Measurements from ENCODE around the gene BCL11A. TPM values are rescaled to one million over a fixed set of nuclear protein-coding genes. Genes with fewer than 3 reads are reported as not detected.

BCL11A gene
- total RNA-seq, 1 experiment from 2014 or later: 0.33 TPM

- Histone ChIP-seq H3K27ac (ENCODE audit: low read length) (no peak overlapping the region), H3K27me3 (ENCODE audit: control insufficient read depth, insufficient read depth, low read length) (no peaks in the 10 kb centered on the region; the same call in 1 of the 2 replicates), H3K4me3 (ENCODE audit: low read depth in 2 of 2, low read length in 2 of 2) (no peak overlapping the region), H3K36me3 (ENCODE audit: control insufficient read depth, insufficient read depth, low read length) (no peaks in the 10 kb centered on the region), H3K9me3 (ENCODE audit: control insufficient read depth, insufficient read depth, low read depth, low read length) (no peaks in the 10 kb centered on the region), H3K4me1 (ENCODE audit: control insufficient read depth, insufficient read depth, low read length) (no peaks in the 10 kb centered on the region)
- ChIA-PET CTCF (no interaction called here), POLR2A (no interaction called here)
- no peak for TF ChIP-seq SIN3A (IDR thresholded peaks at IDR 0.05; ENCODE audit: borderline replicate concordance, insufficient read depth, low read depth, low read length)
- no peak for TF ChIP-seq TCF7L2 (IDR thresholded peaks at IDR 0.05; ENCODE audit: low read depth, low read length)
- no peak for TF ChIP-seq CTCF (IDR thresholded peaks at IDR 0.05)
- no peak for TF ChIP-seq REST (IDR thresholded peaks at IDR 0.05; ENCODE audit: insufficient read depth in 1 of 2, low read depth in 2 of 2, low read length in 1 of 2)
- TF ChIP-seq POLR2AphosphoS5 (IDR thresholded peaks at IDR 0.05; ENCODE audit: low read depth, low read length): no peak
- no TSS peak for BruUV-seq (replicated peaks)
- ATAC-seq (no peak), DNase-seq (ENCODE audit: low read depth, low spot score) (no peak)
- intact Hi-C loops (cut with micrococcal nuclease; ENCODE audit: unreplicated experiment) (no loop called here), in situ Hi-C loops (cut with HindIII; ENCODE audit: low pct_unique_long_range_greater_than_20kb, low sequenced_read_pairs) (no loop called here)
Measured at GRCh38 chr2:60453301-60453700, 100.2 kb downstream of the BCL11A start.

- POLR2A ChIA-PET: no interaction called here
- ATAC-seq (no peak), DNase-seq (ENCODE audit: low read depth, low spot score) (no peak)
- BruUV-seq (replicated peaks): no TSS peak
- CTCF ChIA-PET: no interaction called here
- no peaks in the 10 kb centered on the region for H3K4me1 ChIP-seq (ENCODE audit: control insufficient read depth, insufficient read depth, low read length)
- no peak overlapping the region for H3K4me3 ChIP-seq (ENCODE audit: low read depth in 2 of 2, low read length in 2 of 2)
- in situ Hi-C loops (cut with HindIII; ENCODE audit: low pct_unique_long_range_greater_than_20kb, low sequenced_read_pairs): no loop called here
- no peaks in the 10 kb centered on the region for H3K36me3 ChIP-seq (ENCODE audit: control insufficient read depth, insufficient read depth, low read length)
- TF ChIP-seq POLR2AphosphoS5 (IDR thresholded peaks at IDR 0.05; ENCODE audit: low read depth, low read length) (no peak), CTCF (IDR thresholded peaks at IDR 0.05) (no peak), REST (IDR thresholded peaks at IDR 0.05; ENCODE audit: insufficient read depth in 1 of 2, low read depth in 2 of 2, low read length in 1 of 2) (no peak), SIN3A (IDR thresholded peaks at IDR 0.05; ENCODE audit: borderline replicate concordance, insufficient read depth, low read depth, low read length) (no peak), TCF7L2 (IDR thresholded peaks at IDR 0.05; ENCODE audit: low read depth, low read length) (no peak)
- intact Hi-C loops (cut with micrococcal nuclease; ENCODE audit: unreplicated experiment): no loop called here
- H3K27me3 ChIP-seq (ENCODE audit: control insufficient read depth, insufficient read depth, low read length): no peaks in the 10 kb centered on the region
- H3K27ac ChIP-seq (ENCODE audit: low read length): no peak overlapping the region
- no peaks in the 10 kb centered on the region for H3K9me3 ChIP-seq (ENCODE audit: control insufficient read depth, insufficient read depth, low read depth, low read length)
Measured at GRCh38 chr2:60450488-60450887, 103.0 kb downstream of the BCL11A start.
